SJCRH30 (cell line): ENCODE results near the gene RIMS1. TPM values are rescaled to one million over a fixed set of nuclear protein-coding genes. Genes with fewer than 3 reads are reported as not detected.

Source experiments
- DNase-seq, 2 experiments: peaks; one replicate each; pipeline ENCODE4 v3.0.0-alpha.2; 2015 to 2020
- H3K27ac ChIP-seq: fragments of 250-450 bp; sonication (Bioruptor Pico); 2 replicates; pipeline ENCODE4 v1.5.1; 2020; ENCODE audit warnings: mild to moderate bottlenecking, moderate library complexity
- H3K27me3 ChIP-seq: fragments of 250-450 bp; sonication (Bioruptor Pico); 2 replicates; pipeline ENCODE4 v1.5.1; 2020; ENCODE audit warnings: mild to moderate bottlenecking, moderate library complexity
- H3K36me3 ChIP-seq: fragments of 250-450 bp; sonication (Bioruptor Pico); 2 replicates; pipeline ENCODE4 v1.5.1; 2020; ENCODE audit warnings: mild to moderate bottlenecking, moderate library complexity
- H3K4me1 ChIP-seq: fragments of 250-450 bp; sonication (Bioruptor Pico); 2 replicates; pipeline ENCODE4 v1.5.1; 2020; ENCODE audit warnings: mild to moderate bottlenecking, moderate library complexity
- H3K4me3 ChIP-seq: fragments of 250-450 bp; sonication (Bioruptor Pico); 2 replicates; pipeline ENCODE4 v1.5.1; 2020; ENCODE audit warnings: mild to moderate bottlenecking, moderate library complexity
- H3K9me3 ChIP-seq: fragments of 250-450 bp; sonication (Bioruptor Pico); replicated peaks from 2 replicates; pipeline ENCODE4 v1.5.1; 2020; ENCODE audit warnings: mild to moderate bottlenecking, moderate library complexity
- total RNA-seq: library from RNA; depleted of rRNA; stranded (reverse); fragments of >200 nt; shearing (Covaris generic); gene quantifications from 2 replicates; pipeline ENCODE4 v1.2.3, GENCODE V29; 2014; rRNA removed

Gene RIMS1
- total RNA-seq = 0.24 and 0.28 TPM in 2 replicates

- DNase-seq = peak; percentile 58 to 62
- Histone ChIP-seq H3K27ac (no peak within 1 kb of the TSS), H3K9me3 (no peaks in the 10 kb centered on the region)
These were observed at the start of gene RIMS1 for GRCh38 chr6:71886184-71887005. Gene RIMS1, plus strand, starts transcription at chr6:71886550. Its CDS starts 474 bp downstream, at chr6:71887024.

GRCh38 chr6:71851214-71851613 lies 35.1 kb upstream of the RIMS1 start:
- no peak overlapping the region for H3K27ac ChIP-seq
- no peaks in the 10 kb centered on the region for H3K36me3 ChIP-seq
- H3K9me3 ChIP-seq = no peaks in the 10 kb centered on the region
- no peaks in the 10 kb centered on the region for H3K4me1 ChIP-seq
- no peak for DNase-seq
- no peaks in the 10 kb centered on the region for H3K27me3 ChIP-seq
- H3K4me3 ChIP-seq = no peak overlapping the region

More at GRCh38 chr6:71886184-71887005, at the start of gene RIMS1:
- Histone ChIP-seq H3K36me3 (no peaks in the 10 kb centered on the region), H3K27me3 (peaks cover 4% of the 10 kb centered on the region; the same call in 1 of the 2 replicates), H3K4me1 (no peaks in the 10 kb centered on the region), H3K4me3 (peak within 1 kb of the TSS; percentile 62)

- DNase-seq = no peak
- Histone ChIP-seq H3K27me3 (no peaks in the 10 kb centered on the region), H3K9me3 (no peaks in the 10 kb centered on the region), H3K4me1 (no peaks in the 10 kb centered on the region), H3K27ac (no peak overlapping the region), H3K4me3 (no peak overlapping the region), H3K36me3 (no peaks in the 10 kb centered on the region)
These were observed 33.4 kb upstream of the RIMS1 start for GRCh38 chr6:71852948-71853347.

GRCh38 chr6:71855406-71855805 lies 30.9 kb upstream of the RIMS1 start:
- H3K27me3 ChIP-seq = no peaks in the 10 kb centered on the region
- no peak overlapping the region for H3K27ac ChIP-seq
- no peaks in the 10 kb centered on the region for H3K9me3 ChIP-seq
- H3K36me3 ChIP-seq = no peaks in the 10 kb centered on the region
- no peak overlapping the region for H3K4me3 ChIP-seq
- H3K4me1 ChIP-seq = no peaks in the 10 kb centered on the region
- no peak for DNase-seq

- Histone ChIP-seq H3K9me3 (no peaks in the 10 kb centered on the region), H3K27ac (no peak overlapping the region), H3K27me3 (no peaks in the 10 kb centered on the region), H3K36me3 (no peaks in the 10 kb centered on the region), H3K4me3 (no peak overlapping the region), H3K4me1 (no peaks in the 10 kb centered on the region)
- no peak for DNase-seq
These were observed 7.3 kb upstream of the RIMS1 start for GRCh38 chr6:71879016-71879415.

GRCh38 chr6:71887006-71887743 lies 825 bp downstream of the RIMS1 start:
- H3K36me3 ChIP-seq = no peaks in the 10 kb centered on the region
- no peaks in the 10 kb centered on the region for H3K4me1 ChIP-seq
- H3K4me3 ChIP-seq = peak overlapping the region; percentile 62
- DNase-seq = peak; percentile 2 to 9
- H3K27me3 ChIP-seq = peaks cover 4% of the 10 kb centered on the region; the same call in 1 of the 2 replicates
- no peak overlapping the region for H3K27ac ChIP-seq
- no peaks in the 10 kb centered on the region for H3K9me3 ChIP-seq

- Histone ChIP-seq H3K4me1 (no peaks in the 10 kb centered on the region), H3K9me3 (no peaks in the 10 kb centered on the region), H3K36me3 (no peaks in the 10 kb centered on the region), H3K27ac (no peak overlapping the region), H3K4me3 (no peak overlapping the region), H3K27me3 (peaks cover 4% of the 10 kb centered on the region; the same call in 1 of the 2 replicates)
- no peak for DNase-seq
These were observed 1.4 kb downstream of the RIMS1 start for GRCh38 chr6:71887744-71888230.

- Histone ChIP-seq H3K36me3 (no peaks in the 10 kb centered on the region), H3K27ac (no peak overlapping the region), H3K27me3 (peaks cover 4% of the 10 kb centered on the region; the same call in 1 of the 2 replicates), H3K4me3 (no peak overlapping the region), H3K9me3 (no peaks in the 10 kb centered on the region), H3K4me1 (no peaks in the 10 kb centered on the region)
- no peak for DNase-seq
These were observed 2.5 kb downstream of the RIMS1 start for GRCh38 chr6:71888756-71889340.

- no peaks in the 10 kb centered on the region for H3K4me1 ChIP-seq
- no peak for DNase-seq
- H3K9me3 ChIP-seq = no peaks in the 10 kb centered on the region
- H3K36me3 ChIP-seq = no peaks in the 10 kb centered on the region
- H3K27me3 ChIP-seq = peaks cover 4% of the 10 kb centered on the region; the same call in 1 of the 2 replicates
- H3K27ac ChIP-seq = no peak overlapping the region
- no peak overlapping the region for H3K4me3 ChIP-seq
These were observed 3.0 kb downstream of the RIMS1 start for GRCh38 chr6:71889366-71889765.

GRCh38 chr6:71892641-71893040 lies 6.3 kb downstream of the RIMS1 start:
- no peaks in the 10 kb centered on the region for H3K36me3 ChIP-seq
- DNase-seq = no peak
- no peak overlapping the region for H3K4me3 ChIP-seq
- H3K4me1 ChIP-seq = no peaks in the 10 kb centered on the region
- no peaks in the 10 kb centered on the region for H3K9me3 ChIP-seq
- H3K27ac ChIP-seq = no peak overlapping the region
- H3K27me3 ChIP-seq = no peaks in the 10 kb centered on the region

- Histone ChIP-seq H3K4me3 (no peak overlapping the region), H3K27me3 (no peaks in the 10 kb centered on the region), H3K4me1 (no peaks in the 10 kb centered on the region), H3K27ac (no peak overlapping the region), H3K36me3 (no peaks in the 10 kb centered on the region), H3K9me3 (no peaks in the 10 kb centered on the region)
- DNase-seq = no peak
These were observed 14.3 kb downstream of the RIMS1 start for GRCh38 chr6:71900642-71901041.

GRCh38 chr6:71902261-71902660 lies 15.9 kb downstream of the RIMS1 start:
- no peaks in the 10 kb centered on the region for H3K27me3 ChIP-seq
- DNase-seq = no peak
- no peak overlapping the region for H3K27ac ChIP-seq
- no peaks in the 10 kb centered on the region for H3K4me1 ChIP-seq
- H3K4me3 ChIP-seq = no peak overlapping the region
- H3K9me3 ChIP-seq = no peaks in the 10 kb centered on the region
- H3K36me3 ChIP-seq = no peaks in the 10 kb centered on the region

GRCh38 chr6:71906813-71907212 lies 20.5 kb downstream of the RIMS1 start:
- no peaks in the 10 kb centered on the region for H3K36me3 ChIP-seq
- no peaks in the 10 kb centered on the region for H3K4me1 ChIP-seq
- no peak overlapping the region for H3K4me3 ChIP-seq
- H3K27me3 ChIP-seq = no peaks in the 10 kb centered on the region
- DNase-seq = no peak
- H3K27ac ChIP-seq = no peak overlapping the region
- no peaks in the 10 kb centered on the region for H3K9me3 ChIP-seq

GRCh38 chr6:71908162-71908765 lies 21.9 kb downstream of the RIMS1 start:
- Histone ChIP-seq H3K9me3 (no peaks in the 10 kb centered on the region), H3K36me3 (no peaks in the 10 kb centered on the region), H3K27me3 (no peaks in the 10 kb centered on the region), H3K4me1 (no peaks in the 10 kb centered on the region), H3K4me3 (no peak overlapping the region), H3K27ac (no peak overlapping the region)
- no peak for DNase-seq
